8988T (cell line): ENCODE data around the gene SLC1A5.
A peak's percentile ranks its signal among the peaks of the same experiment; 100 is the strongest.
"Not testable (repeated sequence)": the region's sequence is repeated elsewhere in the genome, so short reads cannot be mapped to it uniquely, and the experiment has no call there.

ENCODE experiments used
- DNase-seq: peaks from one replicate; pipeline ENCODE4 v3.0.0; 2011

Gene SLC1A5

DNA sequence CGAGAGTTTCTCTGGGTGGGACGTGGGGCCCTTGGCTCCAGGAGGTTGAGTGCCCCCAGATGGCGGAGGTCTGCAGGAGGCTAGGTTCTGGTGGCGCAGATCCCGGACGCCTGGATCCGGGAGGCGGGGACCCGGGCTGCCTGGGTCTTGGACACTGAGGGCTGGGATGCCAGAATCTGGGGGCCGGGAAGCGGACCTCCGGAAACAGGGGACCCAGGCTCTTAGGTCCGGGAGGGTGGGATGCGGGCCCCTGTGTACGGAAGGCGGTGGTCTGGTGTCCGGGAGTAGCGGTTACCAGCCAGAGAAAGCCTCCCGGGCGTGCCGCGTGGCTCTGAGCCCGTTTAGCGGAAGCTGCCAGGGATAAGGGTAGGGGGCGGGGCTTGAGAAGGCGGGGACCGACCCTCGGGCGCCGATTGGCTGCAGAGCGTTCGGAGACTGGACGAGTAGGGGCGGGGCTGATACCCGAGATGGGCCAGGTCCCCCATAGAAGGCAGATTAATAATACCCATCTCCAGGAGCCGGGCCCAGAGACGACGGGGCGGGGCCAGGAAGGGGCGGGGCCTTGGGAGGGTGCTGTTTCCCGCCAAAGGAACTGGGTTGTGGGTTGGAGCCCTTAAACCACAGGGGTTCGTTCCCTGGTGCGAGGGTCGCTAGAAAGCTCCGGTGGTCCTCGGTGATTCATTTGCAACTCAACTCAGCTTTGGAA is at the start of gene SLC1A5:
SLC1A5 (minus strand) TSS at position 333 of the 706 bp plus-strand sequence. CDS start 629 bp downstream, outside the sequence.
- DNase-seq, result peak; percentile 91

DNA sequence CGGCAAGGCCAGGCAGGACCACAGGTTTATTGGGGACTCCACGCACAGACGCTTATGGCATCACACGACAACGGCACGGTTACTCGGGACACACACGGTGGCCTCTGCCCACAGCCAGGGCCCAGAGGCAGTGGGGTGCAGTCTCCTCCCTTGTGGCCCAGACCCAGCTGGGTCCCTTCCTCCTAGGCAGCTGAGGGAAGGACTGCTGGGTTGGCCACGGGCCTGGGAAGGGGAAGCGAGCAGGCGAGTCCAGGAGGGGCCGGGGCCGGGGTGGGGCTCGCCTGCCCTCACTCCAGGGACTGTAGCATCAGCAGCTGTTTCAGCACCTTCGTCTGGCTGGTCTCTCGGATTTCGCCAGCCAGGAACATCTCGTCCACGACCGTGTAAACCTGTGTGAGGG is 49.8 kb upstream of the SLC1A5 start:
- no peak for DNase-seq

- DNase-seq, result no peak
Observed at GRCh38 chr19:46834984-46835383, 46.6 kb upstream of the SLC1A5 start.

DNA sequence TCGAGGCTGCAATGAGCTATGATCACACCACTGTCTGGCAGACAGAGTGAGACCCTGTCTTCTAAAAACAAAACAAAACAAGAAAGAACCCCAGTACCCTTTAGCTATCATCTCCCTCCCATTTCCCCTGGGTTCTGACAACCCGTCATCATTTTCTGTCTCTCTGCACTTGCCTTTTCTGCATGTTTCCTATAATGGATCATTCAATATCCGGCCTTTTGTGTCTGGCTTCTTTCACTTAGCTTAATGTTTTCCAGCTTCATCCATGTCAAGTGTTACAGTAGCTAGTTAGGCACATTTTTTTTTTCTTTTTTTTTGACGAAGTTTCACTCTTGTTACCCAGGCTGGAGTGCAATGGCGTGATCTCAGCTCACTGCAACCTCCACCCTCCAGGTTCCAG is 45.7 kb upstream of the SLC1A5 start:
- no peak for DNase-seq

- no peak for DNase-seq
Observed at GRCh38 chr19:46830864-46831263, 42.5 kb upstream of the SLC1A5 start.

DNA sequence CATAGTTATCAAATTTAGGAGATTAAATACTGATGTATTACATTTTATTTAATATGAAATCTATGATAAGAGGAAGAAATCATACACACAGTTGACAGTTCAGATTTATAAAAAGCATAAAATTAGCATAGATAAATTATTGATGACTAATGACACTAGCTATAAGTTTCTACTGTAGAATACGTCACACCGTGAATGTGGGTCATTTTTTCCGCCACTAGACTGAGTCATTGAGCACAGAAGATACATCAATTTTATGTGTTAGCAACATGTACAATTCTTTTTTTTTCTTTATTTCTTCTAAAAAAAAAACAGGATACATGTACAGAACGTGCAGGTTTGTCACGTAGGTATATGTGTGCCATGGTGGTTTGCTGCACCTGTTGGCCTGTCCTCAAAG is 40.1 kb upstream of the SLC1A5 start:
- DNase-seq, result no peak

DNA sequence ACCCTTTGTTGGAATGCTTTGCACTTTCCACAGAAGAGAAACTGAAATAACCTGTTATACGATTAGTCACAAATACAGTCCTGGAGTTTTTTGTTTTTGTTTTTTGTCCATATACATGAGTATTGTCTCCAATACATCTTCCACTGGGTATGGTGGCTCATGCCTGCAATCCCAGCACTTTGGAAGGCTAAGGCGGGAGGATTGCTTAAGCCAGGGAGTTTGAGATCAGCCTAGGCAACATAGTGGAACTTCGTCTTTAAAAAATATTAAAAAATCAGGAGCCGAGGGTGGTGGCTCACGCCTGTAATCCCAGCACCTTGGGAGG is 37.3 kb upstream of the SLC1A5 start:
- no peak for DNase-seq

GRCh38 chr19:46824890-46825730 is 36.7 kb upstream of the SLC1A5 start:
- no peak for DNase-seq

- DNase-seq, result no peak
Observed at GRCh38 chr19:46823049-46823448, 34.7 kb upstream of the SLC1A5 start.

DNA sequence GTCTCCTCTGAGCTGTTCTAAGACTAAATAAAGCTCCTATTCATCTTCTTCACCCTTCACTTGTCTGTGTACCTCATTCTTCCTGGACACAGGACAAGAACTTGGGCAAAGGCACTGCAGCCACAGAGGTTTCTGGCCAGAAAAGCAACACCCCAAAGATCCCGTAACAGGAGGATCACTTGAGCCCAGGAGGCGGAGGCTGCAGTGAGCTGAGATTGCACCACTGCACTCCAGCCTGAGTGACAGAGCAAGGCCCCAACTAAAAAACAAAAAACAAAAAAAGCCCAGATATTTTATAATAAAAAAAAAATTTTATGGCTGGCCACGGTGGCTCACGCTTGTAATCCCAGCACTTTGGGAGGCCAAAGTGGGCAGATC is 34.0 kb upstream of the SLC1A5 start:
- not testable (repeated sequence) for DNase-seq

GRCh38 chr19:46821512-46822409 is 33.4 kb upstream of the SLC1A5 start:
- no peak for DNase-seq

GRCh38 chr19:46818812-46819211 is 30.4 kb upstream of the SLC1A5 start:
- no peak for DNase-seq

- no peak for DNase-seq
Observed at GRCh38 chr19:46815833-46816627, 27.6 kb upstream of the SLC1A5 start.

- DNase-seq, result no peak
Observed at GRCh38 chr19:46813839-46814358, 25.5 kb upstream of the SLC1A5 start.

GRCh38 chr19:46812977-46813838 is 24.8 kb upstream of the SLC1A5 start:
- DNase-seq, result no peak

GRCh38 chr19:46809534-46810272 is 21.3 kb upstream of the SLC1A5 start:
- DNase-seq, result no peak

GRCh38 chr19:46806656-46807055 is 18.3 kb upstream of the SLC1A5 start:
- no peak for DNase-seq

- not testable (repeated sequence) for DNase-seq
Observed at GRCh38 chr19:46804432-46804831, 16.0 kb upstream of the SLC1A5 start.

DNA sequence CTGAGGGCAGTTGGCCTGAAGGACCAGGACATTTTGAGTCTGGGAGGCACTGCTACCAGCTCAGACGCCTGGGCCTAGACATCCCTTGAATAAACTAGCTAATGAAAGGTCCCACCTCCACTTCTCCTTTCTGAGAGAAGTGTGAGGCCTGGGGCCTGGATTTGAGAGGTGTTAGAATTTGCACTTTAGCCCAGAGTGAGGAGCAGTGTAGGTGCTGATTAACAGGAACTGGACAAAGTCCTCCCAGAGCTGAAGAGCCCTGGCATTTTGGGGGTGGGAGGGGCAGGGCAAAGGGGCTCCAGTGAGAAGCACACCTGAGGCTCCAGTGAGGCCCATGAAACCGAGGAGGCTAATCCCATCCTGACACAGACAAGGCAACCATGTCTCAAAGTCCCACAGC is 15.2 kb upstream of the SLC1A5 start:
- no peak for DNase-seq

- DNase-seq, result no peak
Observed at GRCh38 chr19:46802152-46802551, 13.8 kb upstream of the SLC1A5 start.

DNA sequence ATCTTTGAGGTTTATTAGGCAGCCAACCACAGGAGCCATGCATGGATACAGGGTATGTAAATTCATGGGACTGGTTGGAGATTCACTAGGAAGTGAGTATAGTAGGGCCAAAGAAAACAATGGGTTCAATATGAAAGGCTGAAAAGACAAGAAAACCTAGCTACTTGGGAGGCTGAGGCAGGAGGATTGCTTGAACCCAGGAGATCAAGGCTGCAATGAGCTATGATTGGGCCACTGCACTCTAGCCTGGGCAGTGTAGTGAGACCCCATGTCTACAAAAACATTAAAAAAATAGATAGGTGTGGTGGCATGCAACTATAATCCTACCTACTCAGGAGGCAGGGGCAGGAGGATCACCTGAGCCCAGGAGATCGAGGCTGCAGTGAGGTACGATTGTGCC is 10.3 kb upstream of the SLC1A5 start:
- no peak for DNase-seq
